Epithelial cell of esophagus (primary cell): Measurements from ENCODE around the gene ALDH6A1.

Experiments used
- DNase-seq: peaks from one replicate; pipeline ENCODE4 v3.0.0; 2010; ENCODE audit warnings: low read depth
- H3K4me3 ChIP-seq: 2 replicates; pipeline ENCODE4 v1.5.1; 2011; ENCODE audit warnings: mild to moderate bottlenecking, low read length, control low read depth
- TF ChIP-seq, protein P1 (sequence below): IDR thresholded peaks from 2 replicates; pipeline ENCODE4 v1.5.1; 2011; ENCODE audit warnings: low read depth, mild to moderate bottlenecking, low read length, control low read depth, inconsistent platforms; ENCODE audit not compliant: insufficient read depth; ENCODE audit errors: missing control alignments

The ALDH6A1 gene

DNA sequence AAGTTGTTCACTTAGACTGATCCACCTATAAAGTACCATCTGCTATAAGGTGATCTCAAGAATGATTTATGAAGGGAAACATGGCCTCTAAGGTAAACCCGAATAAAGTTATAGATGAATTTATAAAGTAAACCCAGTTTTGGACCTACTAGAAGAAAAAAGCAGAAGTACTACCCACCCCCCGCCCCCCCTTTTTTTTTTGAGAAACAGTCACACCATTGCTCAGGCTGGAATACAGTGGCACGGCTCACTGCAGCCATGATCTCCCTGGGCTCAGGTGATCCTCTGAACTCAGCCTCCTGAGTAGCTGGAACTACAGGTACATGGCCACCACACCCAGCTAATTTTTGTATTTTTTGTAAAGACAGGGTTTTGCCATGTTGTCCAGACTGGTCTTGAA, 69.1 kb downstream of the ALDH6A1 start:
- TF ChIP-seq, protein P1, sequence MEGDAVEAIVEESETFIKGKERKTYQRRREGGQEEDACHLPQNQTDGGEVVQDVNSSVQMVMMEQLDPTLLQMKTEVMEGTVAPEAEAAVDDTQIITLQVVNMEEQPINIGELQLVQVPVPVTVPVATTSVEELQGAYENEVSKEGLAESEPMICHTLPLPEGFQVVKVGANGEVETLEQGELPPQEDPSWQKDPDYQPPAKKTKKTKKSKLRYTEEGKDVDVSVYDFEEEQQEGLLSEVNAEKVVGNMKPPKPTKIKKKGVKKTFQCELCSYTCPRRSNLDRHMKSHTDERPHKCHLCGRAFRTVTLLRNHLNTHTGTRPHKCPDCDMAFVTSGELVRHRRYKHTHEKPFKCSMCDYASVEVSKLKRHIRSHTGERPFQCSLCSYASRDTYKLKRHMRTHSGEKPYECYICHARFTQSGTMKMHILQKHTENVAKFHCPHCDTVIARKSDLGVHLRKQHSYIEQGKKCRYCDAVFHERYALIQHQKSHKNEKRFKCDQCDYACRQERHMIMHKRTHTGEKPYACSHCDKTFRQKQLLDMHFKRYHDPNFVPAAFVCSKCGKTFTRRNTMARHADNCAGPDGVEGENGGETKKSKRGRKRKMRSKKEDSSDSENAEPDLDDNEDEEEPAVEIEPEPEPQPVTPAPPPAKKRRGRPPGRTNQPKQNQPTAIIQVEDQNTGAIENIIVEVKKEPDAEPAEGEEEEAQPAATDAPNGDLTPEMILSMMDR, result no peak
- no peak overlapping the region for H3K4me3 ChIP-seq
- DNase-seq, result no peak

DNA sequence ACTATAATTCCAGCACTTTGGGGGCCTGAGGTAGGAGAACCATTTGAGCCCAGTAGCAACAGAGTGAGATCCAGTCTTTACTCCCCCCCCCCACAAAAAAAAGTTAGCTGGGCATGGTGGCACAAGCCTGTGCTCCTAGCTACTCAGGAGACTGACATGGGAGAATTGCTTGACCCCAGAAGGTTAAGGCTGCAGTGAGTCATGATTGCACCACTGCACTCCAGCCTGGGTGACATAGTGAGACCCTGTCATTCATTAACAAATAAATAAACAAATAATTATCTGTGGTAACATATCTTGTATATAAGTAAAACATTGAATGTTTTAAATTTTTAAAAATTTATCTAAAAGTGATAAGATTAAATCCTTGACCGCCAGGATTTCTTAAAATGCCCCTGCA, 70.0 kb downstream of the ALDH6A1 start:
- no peak overlapping the region for H3K4me3 ChIP-seq
- TF ChIP-seq, protein P1, result no peak
- DNase-seq, result peak; percentile 6

DNA sequence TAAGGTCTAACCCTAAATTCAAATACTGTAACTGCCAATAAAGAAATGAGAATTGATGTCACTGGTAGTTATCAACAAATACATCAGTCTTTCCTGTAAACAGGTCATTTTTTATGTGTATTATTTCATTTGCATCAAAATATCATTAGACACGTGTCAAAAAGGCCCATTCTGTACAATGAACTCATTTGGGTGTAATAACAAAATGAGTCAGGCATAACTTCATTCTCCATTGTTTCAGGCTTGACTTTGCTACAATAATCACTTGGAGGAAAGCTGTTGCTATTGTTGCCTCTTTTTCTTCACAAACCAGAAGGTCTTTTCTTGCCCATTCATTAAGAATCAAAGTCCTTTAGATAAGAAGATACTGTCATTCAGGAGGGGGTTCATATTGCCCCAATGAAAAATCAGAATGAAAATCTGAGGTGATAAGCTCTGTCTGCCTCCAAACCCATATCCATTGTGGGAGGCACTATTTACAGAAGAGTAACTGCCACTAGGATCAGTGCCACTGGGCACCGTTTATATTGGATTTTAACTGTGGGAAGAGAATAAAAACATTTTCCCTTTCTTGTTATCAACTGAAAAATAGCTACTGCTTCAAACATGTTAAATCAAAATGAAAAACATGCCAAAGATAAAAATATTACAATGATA, 75.3 kb downstream of the ALDH6A1 start:
- no peak for DNase-seq
- H3K4me3 ChIP-seq, result no peak overlapping the region
- TF ChIP-seq, protein P1, result no peak
